IPS-18c (cell line): ENCODE measurements around the gene ZNF677.
"Not testable (repeated sequence)": the region's sequence is repeated elsewhere in the genome, so short reads cannot be mapped to it uniquely, and the experiment has no call there.

Experiments used
- H3K4me3 ChIP-seq: 2 replicates; pipeline ENCODE4 v1.7.0; 2013; ENCODE audit warnings: low read depth, mild to moderate bottlenecking, low read length, moderate library complexity; ENCODE audit not compliant: insufficient read depth
- H3K9me3 ChIP-seq: one replicate; pipeline ENCODE4 v1.6.1; 2013; ENCODE audit warnings: mild to moderate bottlenecking, low read length, moderate library complexity; ENCODE audit not compliant: control insufficient read depth, insufficient read depth

ZNF677 gene

DNA sequence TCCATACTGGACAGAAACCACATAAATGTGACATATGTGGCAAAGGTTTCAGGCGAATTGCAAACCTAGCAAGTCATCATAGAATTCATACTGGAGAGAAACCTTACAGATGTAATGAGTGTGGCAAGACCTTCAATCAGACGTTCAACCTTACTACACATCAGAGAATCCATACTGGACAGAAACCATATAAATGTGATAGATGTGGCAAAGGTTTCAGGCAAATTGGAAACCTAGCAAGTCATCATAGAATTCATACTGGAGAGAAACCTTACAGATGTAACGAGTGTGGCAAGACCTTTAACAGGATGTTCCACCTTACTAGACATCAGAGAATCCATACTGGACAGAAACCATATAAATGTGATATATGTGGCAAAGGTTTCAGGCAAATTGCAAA, 43.1 kb downstream of the ZNF677 start:
- not testable (repeated sequence) for H3K4me3 ChIP-seq
- peaks cover 12% of the 10 kb centered on the region for H3K9me3 ChIP-seq

DNA sequence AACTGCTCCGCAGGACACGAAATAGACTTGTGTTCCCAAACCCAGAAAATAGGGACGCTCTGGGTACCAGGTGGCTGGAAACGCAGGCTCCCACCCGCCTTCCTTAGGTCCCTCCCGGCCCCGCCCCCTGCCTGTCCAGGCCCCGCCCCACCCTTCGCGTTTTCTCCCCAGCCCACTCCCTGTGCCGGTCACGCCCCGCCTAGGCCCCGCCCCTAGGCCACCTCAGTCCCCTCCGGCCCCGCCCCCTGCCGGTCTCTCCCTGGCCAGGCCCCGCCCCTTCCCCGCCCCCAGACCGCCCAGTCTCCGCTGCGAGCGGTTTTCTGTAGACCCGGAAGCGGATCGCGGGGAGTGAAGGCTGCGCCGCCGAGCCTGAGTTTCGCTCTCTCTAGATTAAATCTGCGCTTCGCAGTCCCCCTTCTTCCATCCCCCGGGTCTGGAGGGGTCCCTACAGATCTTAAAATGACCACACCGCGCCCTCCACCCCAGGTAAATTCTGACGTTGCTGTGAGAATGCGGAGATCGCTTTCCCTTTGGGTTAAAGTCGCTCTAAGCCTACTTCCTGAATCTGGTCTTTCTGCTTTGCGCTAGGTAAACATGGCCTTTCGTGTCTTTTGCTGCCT, 57.8 kb downstream of the ZNF677 start:
- H3K4me3 ChIP-seq = peak overlapping the region; percentile 83
- H3K9me3 ChIP-seq = peaks cover under 1% of the 10 kb centered on the region

DNA sequence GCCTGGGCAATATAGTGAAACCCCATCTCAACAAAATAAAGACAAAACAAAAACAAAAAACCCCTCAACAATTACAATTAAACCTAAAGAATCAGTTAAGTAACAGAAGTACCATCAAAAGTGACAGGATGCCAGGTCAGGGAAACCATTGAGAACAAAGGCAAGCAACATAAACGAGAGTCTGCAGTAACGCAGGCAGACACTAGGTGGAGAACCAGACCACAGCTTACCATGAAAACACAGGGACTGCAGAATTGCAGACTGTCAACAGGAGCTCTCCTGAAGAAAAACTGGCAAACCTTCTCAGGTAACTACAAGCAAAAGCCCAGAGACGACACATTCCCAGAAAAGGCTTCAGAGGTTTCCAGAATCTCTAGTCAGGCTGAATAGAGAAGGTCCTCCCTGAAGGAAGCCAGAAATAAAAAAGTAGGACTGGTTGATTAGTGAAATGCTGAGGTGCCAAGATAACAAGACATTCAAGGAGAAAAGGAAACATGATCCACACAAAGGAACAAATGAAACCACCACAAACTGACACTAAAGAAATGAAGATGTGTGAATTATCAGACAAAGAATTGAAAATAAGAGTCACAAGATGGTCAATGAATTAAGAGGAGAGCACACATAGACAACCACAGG, 59.3 kb downstream of the ZNF677 start:
- H3K9me3 ChIP-seq = no peaks in the 10 kb centered on the region
- no peak overlapping the region for H3K4me3 ChIP-seq

DNA sequence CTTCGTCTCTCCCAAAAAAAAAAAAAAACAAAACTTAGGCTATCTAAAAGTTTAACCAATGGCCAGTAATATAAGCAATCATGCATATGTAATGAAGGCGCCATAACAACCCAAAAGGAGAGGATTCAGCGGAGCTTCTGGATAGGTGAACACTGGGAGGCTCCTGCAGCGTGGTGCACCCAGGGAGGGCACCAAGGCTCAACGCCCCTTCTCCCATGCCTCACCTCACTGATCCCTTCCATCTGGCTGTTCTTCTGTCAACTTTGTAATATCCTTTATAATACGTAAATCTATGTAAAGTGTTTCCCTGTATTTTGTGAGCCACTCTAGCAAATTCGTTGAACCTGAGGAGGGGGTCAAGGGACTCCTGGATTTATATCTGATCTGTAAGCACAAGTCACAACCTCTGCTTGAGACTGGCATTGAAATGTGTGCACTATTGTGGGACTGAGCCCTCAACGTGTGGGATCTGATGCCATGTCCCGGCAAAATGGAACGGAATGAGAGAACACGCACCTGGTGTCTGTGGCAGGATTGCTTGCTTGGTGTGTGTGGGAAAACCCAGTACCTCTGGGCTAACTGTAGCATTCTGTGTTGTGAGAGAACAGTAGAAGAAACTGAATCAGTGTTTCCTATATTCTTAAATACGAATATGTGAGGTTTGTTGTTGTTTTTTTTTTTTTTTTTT, 61.0 kb downstream of the ZNF677 start:
- Histone ChIP-seq H3K4me3 (no peak overlapping the region; the same call in 1 of the 2 replicates), H3K9me3 (no peaks in the 10 kb centered on the region)

- Histone ChIP-seq H3K9me3 (no peaks in the 10 kb centered on the region), H3K4me3 (peak within 1 kb of the TSS; percentile 62)
Observed at GRCh38 chr19:53192771-53193534, 61.7 kb downstream of the ZNF677 start, which contains the start of gene ZNF665. TSS of gene ZNF665 (minus strand) at chr19:53193358. CDS start at chr19:53182898, 10,460 bp downstream.

DNA sequence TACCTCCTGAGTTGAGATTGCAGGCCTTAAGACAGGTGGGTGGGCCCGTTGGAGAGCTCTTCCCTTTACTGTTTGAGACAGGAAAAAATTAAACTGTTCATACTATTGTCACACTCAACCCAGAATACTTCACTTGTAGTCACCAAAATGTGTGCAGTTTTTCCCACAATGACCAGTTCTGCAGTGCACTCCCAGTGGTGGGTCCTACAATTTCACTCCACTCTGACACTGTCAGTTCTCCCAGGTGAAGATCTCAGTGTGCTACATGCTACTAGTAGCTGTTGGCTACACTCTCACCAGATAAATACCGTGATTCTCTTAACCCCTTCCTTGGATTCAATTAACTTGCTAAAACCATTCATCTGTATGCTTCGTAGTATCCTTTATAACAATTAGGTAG, 64.4 kb downstream of the ZNF677 start:
- Histone ChIP-seq H3K9me3 (no peaks in the 10 kb centered on the region), H3K4me3 (no peak overlapping the region)

GRCh38 chr19:53189691-53190198, 64.9 kb downstream of the ZNF677 start:
- H3K9me3 ChIP-seq, H3K4me3 ChIP-seq: not testable (repeated sequence)
